Gastroesophageal sphincter (tissue), 4 donors: ENCODE results near the gene CNTNAP2. TPM values are rescaled to one million over a fixed set of nuclear protein-coding genes. Genes with fewer than 3 reads are reported as not detected.

Source experiments
- ATAC-seq: fragments of 150-250 bp; one replicate; pipeline ENCODE4 v1.9.1; 2016; ENCODE audit warnings: mild to moderate bottlenecking, moderate library complexity
- H3K27ac ChIP-seq, 4 donors: fragments of 200-600 bp; sonication (generic) in 3 of 4; 1 replicate in 3 of 4; 2 replicates in 1 of 4; pipeline ENCODE4 v1.5.1; 2016 to 2019
- H3K27me3 ChIP-seq: fragments of 200-600 bp; sonication (generic); one replicate; pipeline ENCODE4 v1.5.1; 2019
- H3K36me3 ChIP-seq, 2 donors: fragments of 200-600 bp; sonication (generic); one replicate each; pipeline ENCODE4 v1.5.1; 2019; ENCODE audit warnings: control low read depth in 1 of 2
- H3K4me1 ChIP-seq, 3 donors: fragments of 200-600 bp; sonication (generic); 1 replicate in 2 of 3; 2 replicates in 1 of 3; pipeline ENCODE4 v1.5.1; 2016 to 2019; ENCODE audit warnings: control low read depth in 2 of 3
- H3K4me3 ChIP-seq, 2 donors: fragments of 200-600 bp; sonication (generic); one replicate each; pipeline ENCODE4 v1.5.1; 2019; ENCODE audit warnings: mild to moderate bottlenecking in 1 of 2, moderate library complexity in 1 of 2
- H3K9me3 ChIP-seq, 3 donors: fragments of 200-600 bp; sonication (generic); one replicate each; pipeline ENCODE4 v1.5.1; 2017 to 2019; ENCODE audit warnings: control low read depth in 2 of 3
- EP300 ChIP-seq: sonication (generic); formaldehyde crosslinking; IDR thresholded peaks from one replicate; pipeline ENCODE4 v1.6.1; 2017; ENCODE audit warnings: antibody characterized with exemption, mild to moderate bottlenecking
- POLR2A ChIP-seq, 2 donors: fragments of 450-650 bp; IDR thresholded peaks; one replicate each; pipeline ENCODE4 v1.6.1; 2017; ENCODE audit warnings: antibody characterized with exemption in 2 of 2, mild to moderate bottlenecking in 2 of 2, moderate library complexity in 1 of 2
- POLR2AphosphoS5 ChIP-seq: sonication (generic); formaldehyde crosslinking; IDR thresholded peaks from one replicate; pipeline ENCODE4 v1.6.1; 2017; ENCODE audit warnings: antibody characterized with exemption
- WGBS, 2 donors: methylation state at CpG; one replicate each; pipeline ENCODE4 v1.1.5; 2018; ENCODE audit warnings: low coverage in 1 of 2; 5-methylcytosine and 5-hydroxymethylcytosine counted together
- total RNA-seq, 4 donors: library from RNA; depleted of rRNA; stranded (reverse); fragments of >200 nt; gene quantifications; one replicate each; pipeline ENCODE4 v1.1.0, GENCODE V29; 2016
- TF ChIP-seq, protein P1 (sequence below), 4 experiments: fragments of 200-600 bp in 2 of 4; fragments of 450-650 bp in 2 of 4; sonication (generic) in 1 of 4; IDR thresholded peaks; one replicate each; pipeline ENCODE4 v1.5.1; 2017 to 2019; ENCODE audit warnings: antibody characterized with exemption in 4 of 4, mild to moderate bottlenecking in 2 of 4, moderate library complexity in 2 of 4

The CNTNAP2 gene
- total RNA-seq, 4 donors from 2014 or later: 1.5 to 8.9 (median 3.2) TPM

DNA sequence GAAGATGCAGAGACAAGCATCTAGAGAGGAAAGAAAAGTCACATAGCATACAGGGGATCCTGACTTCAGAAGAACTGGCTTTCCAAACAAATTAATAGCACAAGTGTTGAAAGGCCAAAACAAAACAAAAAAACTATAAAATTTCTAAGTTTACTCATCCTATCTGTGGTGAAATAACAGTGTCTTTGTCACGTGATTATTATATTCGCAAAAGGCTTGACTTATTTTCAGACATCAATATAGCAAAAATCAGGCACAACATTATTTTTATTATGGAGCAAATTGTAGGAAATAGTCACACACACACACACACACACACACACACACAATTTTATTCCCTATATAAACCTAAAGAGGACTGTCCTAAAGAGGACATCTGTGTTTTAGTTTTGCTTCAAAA is 272.3 kb downstream of the CNTNAP2 start:
- WGBS, 2 donors: 75 to 78% methylated on average over 2 of the region's 2 CpGs
- Histone ChIP-seq H3K4me3 (no peak overlapping the region), H3K27ac (no peak overlapping the region), H3K9me3 (no peaks in the 10 kb centered on the region), H3K4me1 (no peaks in the 10 kb centered on the region), H3K27me3 (no peaks in the 10 kb centered on the region), H3K36me3 (no peaks in the 10 kb centered on the region)
- no peak for ATAC-seq
- no peak for TF ChIP-seq EP300

DNA sequence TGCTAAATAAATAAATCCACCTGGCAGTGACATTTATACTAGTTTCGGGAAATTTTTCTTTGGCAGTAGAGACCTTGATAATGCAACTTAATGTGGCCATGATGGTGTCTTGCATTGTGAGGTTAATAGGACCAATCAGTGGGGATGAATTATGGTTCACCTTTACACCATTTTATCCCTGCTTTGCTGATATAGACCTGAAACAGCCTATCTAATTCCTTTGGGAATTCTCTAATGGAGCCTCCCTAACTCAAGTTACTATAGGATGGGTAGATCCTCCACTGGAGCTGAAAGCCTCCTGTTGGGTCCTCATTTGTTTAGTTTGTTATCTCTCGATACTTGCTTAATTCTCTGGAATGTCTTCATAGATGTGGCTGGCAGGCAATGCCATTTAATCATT is 276.7 kb downstream of the CNTNAP2 start:
- Histone ChIP-seq H3K4me1 (no peaks in the 10 kb centered on the region), H3K27ac (no peak overlapping the region), H3K36me3 (no peaks in the 10 kb centered on the region), H3K4me3 (no peak overlapping the region), H3K9me3 (no peaks in the 10 kb centered on the region), H3K27me3 (no peaks in the 10 kb centered on the region)
- WGBS, 2 donors: 77 to 79% methylated on average over 2 of the region's 2 CpGs
- no peak for TF ChIP-seq POLR2A (IDR thresholded peaks at IDR 0.05)
- no peak for TF ChIP-seq POLR2AphosphoS5
- TF ChIP-seq, protein P1, sequence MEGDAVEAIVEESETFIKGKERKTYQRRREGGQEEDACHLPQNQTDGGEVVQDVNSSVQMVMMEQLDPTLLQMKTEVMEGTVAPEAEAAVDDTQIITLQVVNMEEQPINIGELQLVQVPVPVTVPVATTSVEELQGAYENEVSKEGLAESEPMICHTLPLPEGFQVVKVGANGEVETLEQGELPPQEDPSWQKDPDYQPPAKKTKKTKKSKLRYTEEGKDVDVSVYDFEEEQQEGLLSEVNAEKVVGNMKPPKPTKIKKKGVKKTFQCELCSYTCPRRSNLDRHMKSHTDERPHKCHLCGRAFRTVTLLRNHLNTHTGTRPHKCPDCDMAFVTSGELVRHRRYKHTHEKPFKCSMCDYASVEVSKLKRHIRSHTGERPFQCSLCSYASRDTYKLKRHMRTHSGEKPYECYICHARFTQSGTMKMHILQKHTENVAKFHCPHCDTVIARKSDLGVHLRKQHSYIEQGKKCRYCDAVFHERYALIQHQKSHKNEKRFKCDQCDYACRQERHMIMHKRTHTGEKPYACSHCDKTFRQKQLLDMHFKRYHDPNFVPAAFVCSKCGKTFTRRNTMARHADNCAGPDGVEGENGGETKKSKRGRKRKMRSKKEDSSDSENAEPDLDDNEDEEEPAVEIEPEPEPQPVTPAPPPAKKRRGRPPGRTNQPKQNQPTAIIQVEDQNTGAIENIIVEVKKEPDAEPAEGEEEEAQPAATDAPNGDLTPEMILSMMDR (IDR thresholded peaks at IDR 0.05): no peak
- TF ChIP-seq EP300: no peak
- ATAC-seq: no peak

DNA sequence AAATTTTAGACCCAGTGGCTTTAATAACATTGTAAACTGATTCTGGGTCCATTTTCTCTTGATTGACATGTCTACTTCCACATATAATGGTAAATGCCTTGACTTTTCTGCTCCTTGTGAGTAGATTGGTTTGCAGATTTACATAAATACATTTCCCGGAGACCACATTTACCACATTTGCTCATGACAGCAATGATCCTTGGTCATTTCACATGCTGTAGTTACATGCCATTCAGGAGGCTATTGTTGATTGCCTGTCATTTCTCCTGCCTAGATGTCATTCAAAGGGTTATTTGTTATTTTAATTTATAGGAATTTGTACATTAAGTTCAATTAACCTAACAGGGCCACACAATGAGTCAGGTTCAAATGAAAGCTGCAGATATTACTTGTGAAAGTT is 280.5 kb downstream of the CNTNAP2 start:
- Histone ChIP-seq H3K36me3 (no peaks in the 10 kb centered on the region), H3K27ac (no peak overlapping the region), H3K9me3 (no peaks in the 10 kb centered on the region), H3K4me3 (no peak overlapping the region), H3K27me3 (no peaks in the 10 kb centered on the region), H3K4me1 (no peaks in the 10 kb centered on the region)
- no peak for ATAC-seq
- TF ChIP-seq POLR2A (IDR thresholded peaks at IDR 0.05): no peak
- TF ChIP-seq EP300: no peak
- TF ChIP-seq POLR2AphosphoS5: no peak
- TF ChIP-seq, protein P1 (IDR thresholded peaks at IDR 0.05): no peak
- 70 to 79% methylated on average over 1 of the region's 1 CpG for WGBS, 2 donors

DNA sequence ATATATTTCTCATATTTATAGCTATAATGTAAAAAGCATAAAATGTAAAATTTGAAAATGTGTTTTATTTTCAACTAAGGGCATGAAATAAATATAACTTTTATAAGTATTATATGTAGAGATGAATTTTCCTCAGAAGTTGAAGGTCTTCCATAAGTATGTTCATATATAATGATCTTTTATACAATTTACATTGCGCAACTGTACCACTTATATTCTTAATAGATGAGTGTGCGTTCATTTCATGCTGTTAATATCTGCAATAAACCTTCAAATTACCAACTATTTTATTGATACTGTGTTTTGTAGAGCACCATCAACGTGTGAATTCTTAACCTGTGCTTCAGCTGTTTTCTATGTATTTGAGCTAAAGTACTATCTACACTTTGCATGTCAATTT is 285.3 kb downstream of the CNTNAP2 start:
- 79 to 91% methylated on average over 3 of the region's 3 CpGs for WGBS, 2 donors
- Histone ChIP-seq H3K9me3 (no peaks in the 10 kb centered on the region), H3K27me3 (no peaks in the 10 kb centered on the region), H3K27ac (no peak overlapping the region), H3K36me3 (no peaks in the 10 kb centered on the region), H3K4me3 (no peak overlapping the region), H3K4me1 (no peaks in the 10 kb centered on the region)
- TF ChIP-seq POLR2AphosphoS5 (no peak), EP300 (no peak), POLR2A (IDR thresholded peaks at IDR 0.05) (no peak)
- TF ChIP-seq, protein P1 (IDR thresholded peaks at IDR 0.05): no peak
- ATAC-seq: no peak

- WGBS, 2 donors: 67% methylated on average over 1 of the region's 1 CpG
Measured at GRCh38 chr7:146405737-146406136, 289.1 kb downstream of the CNTNAP2 start.

More at GRCh38 chr7:146405737-146406136, 289.1 kb downstream of the CNTNAP2 start:
- no peak for TF ChIP-seq POLR2AphosphoS5
- TF ChIP-seq EP300: no peak
- no peak for TF ChIP-seq POLR2A (IDR thresholded peaks at IDR 0.05)
- TF ChIP-seq, protein P1 (IDR thresholded peaks at IDR 0.05): no peak
- no peaks in the 10 kb centered on the region for H3K9me3 ChIP-seq
- no peak overlapping the region for H3K27ac ChIP-seq
- H3K4me3 ChIP-seq: no peak overlapping the region
- H3K36me3 ChIP-seq: no peaks in the 10 kb centered on the region
- no peaks in the 10 kb centered on the region for H3K27me3 ChIP-seq
- H3K4me1 ChIP-seq: no peaks in the 10 kb centered on the region
- no peak for ATAC-seq
